ENCODE measurements around the gene LGALS3BP. TPM values are rescaled to one million over a fixed set of nuclear protein-coding genes. Genes with fewer than 3 reads are reported as not detected.

Gene LGALS3BP
- total RNA-seq, 1 experiment from 2014 or later = 747 TPM

DNA sequence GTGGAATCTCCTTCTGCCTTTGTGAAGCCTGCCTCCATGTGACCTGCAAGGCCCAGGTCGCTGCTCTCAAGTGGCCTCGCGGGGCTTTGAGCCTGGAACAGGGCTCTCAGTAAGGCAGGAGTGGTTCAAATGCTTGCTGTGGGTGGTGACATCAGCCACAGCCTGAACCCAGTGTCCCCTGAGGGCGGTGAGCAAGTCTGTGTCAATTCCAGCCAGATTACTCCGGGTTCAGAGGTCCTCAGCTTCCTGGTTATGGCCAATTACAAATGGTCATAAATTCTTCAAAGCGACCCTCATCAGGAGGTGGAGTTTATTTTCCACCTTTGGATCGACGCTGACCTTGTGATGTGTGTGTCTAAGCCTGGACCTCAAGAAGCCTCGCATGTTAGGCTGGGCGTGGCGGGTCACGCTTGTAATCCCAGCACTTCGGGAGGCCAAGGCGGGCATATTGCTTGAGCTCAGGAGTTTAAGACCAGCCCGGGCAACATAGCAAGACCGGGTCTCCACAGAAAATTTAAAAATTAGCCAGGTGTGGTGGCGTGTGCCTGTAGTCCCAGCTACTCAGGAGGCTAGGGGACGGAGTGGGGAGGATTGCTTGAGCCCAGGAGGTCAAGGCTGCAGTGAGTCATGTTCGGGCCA is 17.3 kb downstream of the LGALS3BP start:
- peaks cover 17% of the 10 kb centered on the region for H3K4me1 Mint-ChIP-seq (ENCODE audit: low read depth, unreplicated experiment)
- H3K36me3 Mint-ChIP-seq (ENCODE audit: insufficient read depth, unreplicated experiment) = peaks cover 44% of the 10 kb centered on the region
- H3K27me3 Mint-ChIP-seq (ENCODE audit: unreplicated experiment) = no peaks in the 10 kb centered on the region
- CTCF ChIA-PET = interaction anchor here (0.8 to 1.5 kb wide), 4 partner anchors 79 to 110 kb away, joined by 3 to 6 read pairs (median 3); no protein-coding TSS in a partner anchor
- no TSS peak for BruUV-seq (replicated peaks)
- peak; percentile 69 for DNase-seq
- H3K9me3 Mint-ChIP-seq (ENCODE audit: low read depth, unreplicated experiment) = no peaks in the 10 kb centered on the region
- intact Hi-C loops (cut with micrococcal nuclease; ENCODE audit: unreplicated experiment) = no loop called here
- no peak overlapping the region for H3K4me3 Mint-ChIP-seq (ENCODE audit: low read depth, unreplicated experiment)
- no peak for TF ChIP-seq CTCF (IDR thresholded peaks at IDR 0.05; ENCODE audit: unreplicated experiment)
- peak overlapping the region; percentile 56 for H3K27ac Mint-ChIP-seq (ENCODE audit: unreplicated experiment)

DNA sequence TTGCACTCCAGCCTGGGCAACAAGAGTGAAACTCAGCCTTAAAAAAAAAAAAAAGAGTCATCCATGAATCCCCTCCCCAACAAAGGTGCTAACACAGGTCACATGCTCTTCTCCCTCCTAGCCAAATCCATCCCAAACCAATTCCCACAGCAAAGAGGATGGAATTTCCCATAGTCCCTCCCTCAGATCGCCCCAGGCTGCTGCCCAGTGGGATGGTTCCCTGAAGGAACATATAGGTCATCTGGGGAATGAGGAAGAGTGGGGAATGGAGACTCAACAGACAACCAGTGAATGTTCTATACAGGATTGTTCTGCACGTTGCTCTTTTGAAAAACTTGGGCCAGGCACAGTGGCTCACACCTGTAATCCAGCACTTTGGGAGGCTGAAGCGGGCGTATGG is 18.2 kb downstream of the LGALS3BP start:
- Mint-ChIP-seq H3K27me3 (ENCODE audit: unreplicated experiment) (no peaks in the 10 kb centered on the region), H3K4me1 (ENCODE audit: low read depth, unreplicated experiment) (peaks cover 26% of the 10 kb centered on the region), H3K36me3 (ENCODE audit: insufficient read depth, unreplicated experiment) (peaks cover 45% of the 10 kb centered on the region), H3K4me3 (ENCODE audit: low read depth, unreplicated experiment) (no peak overlapping the region), H3K9me3 (ENCODE audit: low read depth, unreplicated experiment) (no peaks in the 10 kb centered on the region), H3K27ac (ENCODE audit: unreplicated experiment) (peak overlapping the region; percentile 36)
- BruUV-seq (replicated peaks) = no TSS peak
- CTCF ChIA-PET = interaction anchor here (0.6 to 1.4 kb wide), 2 partner anchors 10 to 934 kb away, joined by 3 to 4 read pairs; no protein-coding TSS in a partner anchor
- DNase-seq = no peak
- intact Hi-C loops (cut with micrococcal nuclease; ENCODE audit: unreplicated experiment) = no loop called here
- TF ChIP-seq CTCF (IDR thresholded peaks at IDR 0.05; ENCODE audit: unreplicated experiment) = no peak

GRCh38 chr17:78960928-78961327 is 18.8 kb downstream of the LGALS3BP start:
- Mint-ChIP-seq H3K36me3 (ENCODE audit: insufficient read depth, unreplicated experiment) (peaks cover 43% of the 10 kb centered on the region), H3K4me1 (ENCODE audit: low read depth, unreplicated experiment) (peaks cover 32% of the 10 kb centered on the region), H3K27ac (ENCODE audit: unreplicated experiment) (peak overlapping the region; percentile 36), H3K4me3 (ENCODE audit: low read depth, unreplicated experiment) (no peak overlapping the region), H3K27me3 (ENCODE audit: unreplicated experiment) (no peaks in the 10 kb centered on the region), H3K9me3 (ENCODE audit: low read depth, unreplicated experiment) (no peaks in the 10 kb centered on the region)
- CTCF ChIA-PET = interaction anchor here (0.6 to 1.4 kb wide), 3 partner anchors 11 to 935 kb away, joined by 3 to 4 read pairs (median 3); no protein-coding TSS in a partner anchor
- no peak for DNase-seq
- intact Hi-C loops (cut with micrococcal nuclease; ENCODE audit: unreplicated experiment) = no loop called here
- TF ChIP-seq CTCF (IDR thresholded peaks at IDR 0.05; ENCODE audit: unreplicated experiment) = no peak
- BruUV-seq (replicated peaks) = no TSS peak

- Mint-ChIP-seq H3K9me3 (ENCODE audit: low read depth, unreplicated experiment) (no peaks in the 10 kb centered on the region), H3K4me1 (ENCODE audit: low read depth, unreplicated experiment) (peaks cover 32% of the 10 kb centered on the region), H3K4me3 (ENCODE audit: low read depth, unreplicated experiment) (no peak overlapping the region), H3K36me3 (ENCODE audit: insufficient read depth, unreplicated experiment) (peaks cover 32% of the 10 kb centered on the region), H3K27ac (ENCODE audit: unreplicated experiment) (no peak overlapping the region), H3K27me3 (ENCODE audit: unreplicated experiment) (no peaks in the 10 kb centered on the region)
- DNase-seq = no peak
- BruUV-seq (replicated peaks) = no TSS peak
- TF ChIP-seq CTCF (IDR thresholded peaks at IDR 0.05; ENCODE audit: unreplicated experiment) = no peak
- CTCF ChIA-PET = no interaction called here
- intact Hi-C loops (cut with micrococcal nuclease; ENCODE audit: unreplicated experiment) = no loop called here
Observed at GRCh38 chr17:78959803-78960202, 19.9 kb downstream of the LGALS3BP start.
